Measurements from ENCODE around the gene PSMA6.

The PSMA6 gene

GRCh38 chr14:35292051-35292769 lies at the start of gene PSMA6 (continued):
- peak; percentile 71 for TF ChIP-seq ZNF692 (tag by site-specific recombination; IDR thresholded peaks at IDR 0.05)
- TF ChIP-seq KLF16 (tag by site-specific recombination; IDR thresholded peaks at IDR 0.05): no peak; the same call in none of the 2 replicates
- no peak for TF ChIP-seq ZNF426 (tag by site-specific recombination; IDR thresholded peaks at IDR 0.05)
- no peak for TF ChIP-seq ZNF639 (tag by site-specific recombination; IDR thresholded peaks at IDR 0.05)
- TF ChIP-seq ZSCAN5A (tag by site-specific recombination; IDR thresholded peaks at IDR 0.05): no peak
- no peak for TF ChIP-seq SALL2 (tag by site-specific recombination; IDR thresholded peaks at IDR 0.05; ENCODE audit: borderline replicate concordance)
- TF ChIP-seq ELK4 (IDR thresholded peaks at IDR 0.05; ENCODE audit: borderline replicate concordance, low read depth, low read length): no peak
- TF ChIP-seq OSR2 (tag by site-specific recombination; IDR thresholded peaks at IDR 0.05): no peak
- TF ChIP-seq ZNF148 (tag by site-specific recombination; IDR thresholded peaks at IDR 0.05; ENCODE audit: borderline replicate concordance): no peak
- TF ChIP-seq GFI1B (tag by site-specific recombination; IDR thresholded peaks at IDR 0.05): no peak
- 0 out of 2 replicates have a peak, but pooled peaks have one; percentile 10 for TF ChIP-seq INSM2 (tag by site-specific recombination; IDR thresholded peaks at IDR 0.05)
- TF ChIP-seq ZBTB7A (tag by site-specific recombination; IDR thresholded peaks at IDR 0.05; ENCODE audit: low read depth): no peak
- peak; percentile 72 for TF ChIP-seq ZNF600 (tag by site-specific recombination; IDR thresholded peaks at IDR 0.05)
- TF ChIP-seq ZNF335 (tag by site-specific recombination; conservative IDR thresholded peaks at IDR 0.05): no peak
- no peak for TF ChIP-seq ZNF121 (tag by site-specific recombination; IDR thresholded peaks at IDR 0.05)
- no peak; the same call in 1 of the 2 replicates for TF ChIP-seq SCRT2 (tag by site-specific recombination; IDR thresholded peaks at IDR 0.05)
- TF ChIP-seq ZNF664 (tag by site-specific recombination; IDR thresholded peaks at IDR 0.05): no peak
- TF ChIP-seq ZNF473 (tag by site-specific recombination; IDR thresholded peaks at IDR 0.05): no peak
- TF ChIP-seq ZFP3 (tag by site-specific recombination; IDR thresholded peaks at IDR 0.05; ENCODE audit: low read depth): no peak
- no peak for TF ChIP-seq ZNF830 (tag by site-specific recombination; IDR thresholded peaks at IDR 0.05; ENCODE audit: low read depth)
- TF ChIP-seq PRDM4 (tag by site-specific recombination; IDR thresholded peaks at IDR 0.05): no peak
- TF ChIP-seq ZNF514 (tag by site-specific recombination; IDR thresholded peaks at IDR 0.05): no peak
- TF ChIP-seq ZXDB (tag by site-specific recombination; IDR thresholded peaks at IDR 0.05): peak; percentile 93
- TF ChIP-seq REPIN1 (tag by site-specific recombination; IDR thresholded peaks at IDR 0.05; ENCODE audit: low read depth): no peak
- no peak for TF ChIP-seq HOXA7 (CRISPR knock-in tag; IDR thresholded peaks at IDR 0.05; ENCODE audit: borderline replicate concordance)
- TF ChIP-seq IKZF3 (tag by site-specific recombination; IDR thresholded peaks at IDR 0.05): no peak
